D721Med (cell line): ENCODE measurements around the gene CFAP54.

ENCODE experiments used
- DNase-seq: peaks from one replicate; pipeline ENCODE4 v3.0.0; 2011; ENCODE audit warnings: low spot score; ENCODE audit not compliant: insufficient read length
- FAIRE-seq: peaks from 2 replicates; lab custom pipeline; 2011; peaks lifted over from hg19 to GRCh38; lab: Jason Lieb, UNC
- TF ChIP-seq, protein P1 (sequence below): IDR thresholded peaks from 2 replicates; pipeline ENCODE4 v1.5.1; 2012; ENCODE audit warnings: mild to moderate bottlenecking, control low read depth; ENCODE audit not compliant: insufficient read depth; ENCODE audit errors: missing control alignments

The CFAP54 gene

GRCh38 chr12:96862326-96862725 lies 372.9 kb downstream of the CFAP54 start:
- no peak for DNase-seq
- TF ChIP-seq, protein P1, sequence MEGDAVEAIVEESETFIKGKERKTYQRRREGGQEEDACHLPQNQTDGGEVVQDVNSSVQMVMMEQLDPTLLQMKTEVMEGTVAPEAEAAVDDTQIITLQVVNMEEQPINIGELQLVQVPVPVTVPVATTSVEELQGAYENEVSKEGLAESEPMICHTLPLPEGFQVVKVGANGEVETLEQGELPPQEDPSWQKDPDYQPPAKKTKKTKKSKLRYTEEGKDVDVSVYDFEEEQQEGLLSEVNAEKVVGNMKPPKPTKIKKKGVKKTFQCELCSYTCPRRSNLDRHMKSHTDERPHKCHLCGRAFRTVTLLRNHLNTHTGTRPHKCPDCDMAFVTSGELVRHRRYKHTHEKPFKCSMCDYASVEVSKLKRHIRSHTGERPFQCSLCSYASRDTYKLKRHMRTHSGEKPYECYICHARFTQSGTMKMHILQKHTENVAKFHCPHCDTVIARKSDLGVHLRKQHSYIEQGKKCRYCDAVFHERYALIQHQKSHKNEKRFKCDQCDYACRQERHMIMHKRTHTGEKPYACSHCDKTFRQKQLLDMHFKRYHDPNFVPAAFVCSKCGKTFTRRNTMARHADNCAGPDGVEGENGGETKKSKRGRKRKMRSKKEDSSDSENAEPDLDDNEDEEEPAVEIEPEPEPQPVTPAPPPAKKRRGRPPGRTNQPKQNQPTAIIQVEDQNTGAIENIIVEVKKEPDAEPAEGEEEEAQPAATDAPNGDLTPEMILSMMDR: no peak
- FAIRE-seq: no peak

DNA sequence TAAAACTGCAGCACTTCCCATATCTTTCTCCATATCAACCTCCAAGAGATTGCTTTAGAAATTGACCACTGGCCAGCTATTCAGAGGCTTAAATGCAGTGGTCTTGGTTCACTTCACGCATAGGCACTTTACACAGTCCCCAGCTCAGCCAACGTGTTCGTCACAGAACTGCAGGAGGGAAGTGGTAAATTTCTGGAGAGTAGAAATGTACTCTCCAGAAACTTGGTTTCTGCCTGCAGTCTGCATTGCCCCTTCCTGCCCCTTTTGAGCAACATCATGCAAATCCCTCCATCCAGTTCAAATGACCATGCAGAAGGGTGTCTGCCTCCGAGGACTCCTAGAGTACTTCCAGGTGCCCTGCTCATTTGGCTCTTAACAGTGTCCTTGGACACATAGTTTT lies 375.0 kb downstream of the CFAP54 start:
- TF ChIP-seq, protein P1: no peak
- FAIRE-seq: no peak
- no peak for DNase-seq

DNA sequence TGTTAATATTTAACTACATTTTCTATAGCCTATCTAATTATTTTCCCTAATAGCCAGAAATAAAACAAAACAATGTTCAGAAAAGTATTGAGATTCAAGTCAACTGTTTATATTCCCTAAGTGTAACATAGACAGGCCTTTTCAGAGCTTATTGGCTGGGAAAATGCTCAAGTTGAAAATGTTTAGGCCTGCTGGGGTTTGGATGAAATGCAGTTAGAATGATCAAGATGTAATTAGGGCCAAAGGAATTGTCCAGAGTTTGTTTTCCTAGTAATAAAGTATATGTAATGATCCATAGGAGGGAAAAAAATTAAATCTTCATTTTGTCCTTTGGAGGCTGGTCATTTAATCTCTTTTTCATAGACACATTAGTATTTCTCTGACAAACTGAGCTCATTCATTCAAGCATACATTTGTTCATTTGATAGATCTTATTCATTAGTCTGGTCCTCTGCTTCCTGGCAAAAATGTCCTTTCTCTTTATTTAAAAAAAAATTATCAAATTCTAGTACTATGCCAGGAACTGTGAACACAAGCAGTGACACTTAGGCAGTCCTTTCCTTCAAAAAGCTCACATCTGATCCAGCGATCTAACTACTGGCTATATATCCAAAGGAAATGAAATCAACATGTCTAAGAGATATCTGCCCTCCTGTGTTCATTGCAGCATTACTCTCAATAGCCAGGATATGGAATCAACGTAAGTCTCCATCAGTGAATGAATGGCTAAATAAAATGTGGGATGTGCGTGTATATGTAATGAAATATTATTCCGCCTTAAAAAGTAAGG lies 377.6 kb downstream of the CFAP54 start:
- no peak for FAIRE-seq
- TF ChIP-seq, protein P1: no peak

GRCh38 chr12:96870946-96871345 lies 381.6 kb downstream of the CFAP54 start:
- TF ChIP-seq, protein P1: no peak
- FAIRE-seq (no peak), DNase-seq (no peak)

More for the DNA sequence above, 377.6 kb downstream of the CFAP54 start:
- DNase-seq: no peak

DNA sequence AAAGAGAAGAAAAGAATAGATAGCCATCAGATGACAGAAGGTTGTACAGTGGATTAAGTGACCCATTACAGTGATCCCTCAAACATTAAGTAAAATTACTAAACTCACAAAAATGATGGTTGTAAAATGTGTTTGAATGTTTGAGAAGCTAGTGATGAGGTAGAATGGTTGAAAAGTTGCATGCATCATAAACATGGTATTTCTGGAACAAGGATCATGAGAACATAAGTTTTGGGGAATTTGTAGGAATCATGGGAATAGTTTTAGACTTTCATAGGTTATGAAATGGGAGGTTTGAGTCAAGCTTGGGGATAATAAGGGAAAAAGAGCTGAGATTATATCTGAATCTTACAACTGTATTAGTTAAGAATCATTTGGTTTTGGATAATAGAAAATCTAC lies 383.6 kb downstream of the CFAP54 start:
- TF ChIP-seq, protein P1: no peak
- no peak for FAIRE-seq
- DNase-seq: no peak

- DNase-seq (no peak), FAIRE-seq (no peak)
- TF ChIP-seq, protein P1: no peak
These were observed 384.8 kb downstream of the CFAP54 start for GRCh38 chr12:96874211-96874610.

- TF ChIP-seq, protein P1: no peak
- DNase-seq: no peak
- no peak for FAIRE-seq
These were observed 387.6 kb downstream of the CFAP54 start for GRCh38 chr12:96876966-96877365.
